Measurements from ENCODE around the gene PSD.

DNA sequence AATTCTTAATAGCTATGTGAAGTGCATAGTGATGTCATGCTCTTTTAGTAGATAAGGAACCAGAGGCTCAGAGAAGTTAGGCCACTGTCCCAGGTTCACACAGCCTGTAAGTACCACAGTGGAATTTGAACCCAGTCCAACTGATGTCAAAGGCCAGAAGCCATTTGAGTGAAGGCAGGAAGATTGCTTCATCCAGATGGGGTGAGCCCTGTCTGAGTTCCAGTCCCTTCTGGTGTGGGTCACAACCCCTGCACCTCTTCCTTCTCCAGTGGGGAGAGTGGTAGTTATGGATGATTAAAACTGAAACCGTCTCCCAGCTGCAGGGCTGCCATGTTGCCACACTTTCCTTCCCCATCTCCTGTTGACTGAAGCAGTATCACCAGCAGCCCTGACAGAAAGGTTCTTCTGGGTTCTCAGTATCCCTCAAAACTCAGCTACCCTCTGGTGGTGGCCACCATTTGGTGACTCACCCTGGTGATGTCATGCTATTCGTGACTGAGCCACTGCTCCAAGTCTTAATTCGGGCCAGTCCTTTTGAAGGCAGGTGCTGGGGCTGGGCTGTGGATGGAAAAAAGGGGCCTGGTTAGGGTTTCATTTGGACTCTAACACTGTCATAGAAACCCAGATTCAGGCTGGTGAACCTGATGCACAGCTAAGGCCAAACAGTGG lies 34.2 kb upstream of the PSD start:
- TF ChIP-seq EZH2 (IDR thresholded peaks at IDR 0.05) (no peak), POLR2AphosphoS5 (IDR thresholded peaks at IDR 0.05; ENCODE audit: borderline replicate concordance, low read depth, low read length) (no peak), FOXP2 (optimal IDR thresholded peaks at IDR 0.05; ENCODE audit: control extremely low read depth, extremely low read length, insufficient read depth) (no peak)

Data from SK-N-MC (cell line).